HUES48 (cell line): ENCODE results near the gene UGT1A4.

Experiments used
- H3K27ac ChIP-seq: one replicate; pipeline ENCODE4 v1.7.0; 2013; ENCODE audit warnings: low read depth, low read length, inconsistent platforms
- H3K27me3 ChIP-seq: 2 replicates; pipeline ENCODE4 v1.6.1; 2013; ENCODE audit warnings: mild to moderate bottlenecking, low read length; ENCODE audit not compliant: control insufficient read depth, insufficient read depth
- H3K36me3 ChIP-seq: 2 replicates; pipeline ENCODE4 v1.6.1; 2013; ENCODE audit warnings: low read length; ENCODE audit not compliant: control insufficient read depth, insufficient read depth
- H3K4me1 ChIP-seq: 2 replicates; pipeline ENCODE4 v1.6.1; 2013; ENCODE audit warnings: mild to moderate bottlenecking, low read length; ENCODE audit not compliant: control insufficient read depth, insufficient read depth
- H3K4me3 ChIP-seq: 2 replicates; pipeline ENCODE4 v1.5.1; 2013; ENCODE audit warnings: mild to moderate bottlenecking, low read depth, low read length
- H3K9ac ChIP-seq: 2 replicates; pipeline ENCODE4 v1.6.1; 2013; ENCODE audit warnings: mild to moderate bottlenecking, low read depth, low read length, moderate library complexity
- H3K9me3 ChIP-seq: 2 replicates; pipeline ENCODE4 v1.6.1; 2013; ENCODE audit warnings: low read length; ENCODE audit not compliant: control insufficient read depth, insufficient read depth

Gene UGT1A4

DNA sequence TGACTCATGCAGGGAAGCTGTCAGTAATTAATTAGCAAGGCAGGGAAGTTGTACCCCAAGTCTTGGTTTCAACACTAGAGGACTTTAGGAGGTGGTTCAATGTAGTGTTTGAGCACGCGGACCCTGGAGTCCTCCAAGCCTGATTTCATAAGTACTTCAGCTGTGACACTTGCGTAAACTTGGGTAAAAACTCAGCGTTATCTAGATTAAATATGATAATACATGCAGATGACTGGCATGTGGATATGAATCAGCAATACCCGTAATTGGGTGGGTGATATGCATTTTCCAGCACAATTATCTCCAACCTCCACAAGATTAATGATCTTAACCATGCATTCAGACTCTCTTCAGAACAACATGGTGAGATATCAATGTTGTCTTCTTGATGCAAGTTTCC, 31.6 kb upstream of the UGT1A4 start:
- H3K4me1 ChIP-seq = peaks cover 3% of the 10 kb centered on the region; the same call in 1 of the 2 replicates
- H3K9ac ChIP-seq = no peak overlapping the region
- no peaks in the 10 kb centered on the region for H3K9me3 ChIP-seq
- H3K27ac ChIP-seq = no peak overlapping the region
- no peak overlapping the region for H3K4me3 ChIP-seq
- H3K27me3 ChIP-seq = no peaks in the 10 kb centered on the region
- H3K36me3 ChIP-seq = no peaks in the 10 kb centered on the region

DNA sequence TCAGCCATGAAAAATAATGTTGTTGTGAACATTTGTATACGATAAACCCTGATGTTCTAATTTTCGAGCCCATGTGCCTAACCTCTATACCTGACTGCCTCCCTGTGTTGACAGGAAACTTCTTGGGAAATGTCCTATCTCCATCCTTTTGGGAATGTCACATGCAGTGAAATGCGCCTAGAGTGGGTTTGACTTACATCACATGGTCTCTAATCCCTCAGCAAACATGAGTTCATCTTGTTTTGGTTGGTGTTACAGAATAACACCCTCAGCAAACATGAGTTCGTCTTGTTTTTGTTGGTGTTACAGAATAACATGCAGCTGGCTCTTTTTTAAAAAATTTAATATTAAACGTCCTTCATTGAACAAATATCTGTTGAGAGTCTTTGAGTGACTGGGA, 30.2 kb upstream of the UGT1A4 start:
- H3K27me3 ChIP-seq = no peaks in the 10 kb centered on the region
- H3K4me1 ChIP-seq = peaks cover 3% of the 10 kb centered on the region; the same call in 1 of the 2 replicates
- H3K36me3 ChIP-seq = no peaks in the 10 kb centered on the region
- H3K27ac ChIP-seq = no peak overlapping the region
- no peak overlapping the region for H3K4me3 ChIP-seq
- no peak overlapping the region for H3K9ac ChIP-seq
- no peaks in the 10 kb centered on the region for H3K9me3 ChIP-seq

DNA sequence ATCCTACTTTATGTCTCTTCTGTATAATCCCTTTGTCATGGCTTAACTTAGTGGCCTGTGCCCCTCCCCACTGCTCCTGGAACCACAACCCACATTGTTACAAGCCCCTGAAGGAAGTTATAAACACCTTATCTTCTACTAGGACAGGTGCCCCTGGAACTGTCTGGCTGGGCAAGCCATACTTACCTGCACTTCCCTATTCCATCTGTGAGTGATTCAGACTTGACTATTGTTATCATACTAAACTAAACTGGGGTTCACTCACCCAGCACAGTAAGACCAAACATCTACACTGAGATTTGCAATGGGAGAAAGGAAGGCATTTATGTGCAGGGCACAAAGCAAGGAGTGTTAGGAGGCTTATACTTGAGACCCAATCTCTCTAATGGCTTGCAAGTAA, 29.5 kb upstream of the UGT1A4 start:
- no peak overlapping the region for H3K9ac ChIP-seq
- no peak overlapping the region for H3K27ac ChIP-seq
- peaks cover 3% of the 10 kb centered on the region; the same call in 1 of the 2 replicates for H3K4me1 ChIP-seq
- H3K4me3 ChIP-seq = no peak overlapping the region
- H3K36me3 ChIP-seq = no peaks in the 10 kb centered on the region
- no peaks in the 10 kb centered on the region for H3K9me3 ChIP-seq
- H3K27me3 ChIP-seq = no peaks in the 10 kb centered on the region

DNA sequence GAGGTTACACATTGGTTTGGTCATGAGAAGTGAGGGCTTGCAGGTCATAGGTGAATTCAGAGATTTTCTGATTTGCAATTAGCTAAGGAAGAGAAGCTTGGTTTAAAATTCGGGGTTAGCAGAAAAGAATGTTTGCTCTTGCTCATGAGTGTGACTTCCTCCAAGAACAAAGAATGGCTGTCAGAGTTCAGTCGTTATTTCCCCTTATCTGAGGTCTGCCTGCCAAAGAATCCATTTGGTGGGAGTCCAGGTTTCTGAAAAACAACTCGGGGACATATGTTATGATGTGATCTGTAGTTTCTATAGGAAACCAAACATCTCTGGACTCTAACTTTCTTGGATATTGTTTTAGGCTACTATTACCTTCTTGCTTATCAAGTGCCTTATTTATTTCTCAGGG, 29.0 kb upstream of the UGT1A4 start:
- Histone ChIP-seq H3K36me3 (no peaks in the 10 kb centered on the region), H3K9ac (no peak overlapping the region), H3K4me3 (no peak overlapping the region), H3K4me1 (peaks cover 3% of the 10 kb centered on the region; the same call in 1 of the 2 replicates), H3K9me3 (no peaks in the 10 kb centered on the region), H3K27ac (no peak overlapping the region), H3K27me3 (no peaks in the 10 kb centered on the region)

DNA sequence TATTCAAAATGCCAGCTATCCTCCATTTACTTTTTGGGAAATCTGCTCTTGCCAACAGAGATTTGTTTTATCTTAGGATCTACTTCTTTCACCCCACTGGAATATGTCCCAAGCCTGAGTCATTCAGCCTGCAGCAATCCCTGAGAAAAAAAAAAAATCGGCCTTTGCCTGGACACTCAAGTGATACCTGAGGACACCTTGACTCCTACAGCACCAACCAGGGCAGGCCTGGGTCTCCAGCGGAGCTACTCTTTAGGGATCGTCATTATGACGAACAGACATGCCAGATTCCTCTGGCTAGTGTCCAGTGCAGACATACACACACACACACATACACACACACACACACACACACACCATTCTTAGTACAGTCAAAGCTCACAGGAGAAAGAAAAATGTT, 28.1 kb upstream of the UGT1A4 start:
- Histone ChIP-seq H3K4me3 (no peak overlapping the region), H3K36me3 (no peaks in the 10 kb centered on the region), H3K9ac (no peak overlapping the region), H3K4me1 (peaks cover 3% of the 10 kb centered on the region; the same call in 1 of the 2 replicates), H3K9me3 (no peaks in the 10 kb centered on the region), H3K27ac (no peak overlapping the region), H3K27me3 (no peaks in the 10 kb centered on the region)

DNA sequence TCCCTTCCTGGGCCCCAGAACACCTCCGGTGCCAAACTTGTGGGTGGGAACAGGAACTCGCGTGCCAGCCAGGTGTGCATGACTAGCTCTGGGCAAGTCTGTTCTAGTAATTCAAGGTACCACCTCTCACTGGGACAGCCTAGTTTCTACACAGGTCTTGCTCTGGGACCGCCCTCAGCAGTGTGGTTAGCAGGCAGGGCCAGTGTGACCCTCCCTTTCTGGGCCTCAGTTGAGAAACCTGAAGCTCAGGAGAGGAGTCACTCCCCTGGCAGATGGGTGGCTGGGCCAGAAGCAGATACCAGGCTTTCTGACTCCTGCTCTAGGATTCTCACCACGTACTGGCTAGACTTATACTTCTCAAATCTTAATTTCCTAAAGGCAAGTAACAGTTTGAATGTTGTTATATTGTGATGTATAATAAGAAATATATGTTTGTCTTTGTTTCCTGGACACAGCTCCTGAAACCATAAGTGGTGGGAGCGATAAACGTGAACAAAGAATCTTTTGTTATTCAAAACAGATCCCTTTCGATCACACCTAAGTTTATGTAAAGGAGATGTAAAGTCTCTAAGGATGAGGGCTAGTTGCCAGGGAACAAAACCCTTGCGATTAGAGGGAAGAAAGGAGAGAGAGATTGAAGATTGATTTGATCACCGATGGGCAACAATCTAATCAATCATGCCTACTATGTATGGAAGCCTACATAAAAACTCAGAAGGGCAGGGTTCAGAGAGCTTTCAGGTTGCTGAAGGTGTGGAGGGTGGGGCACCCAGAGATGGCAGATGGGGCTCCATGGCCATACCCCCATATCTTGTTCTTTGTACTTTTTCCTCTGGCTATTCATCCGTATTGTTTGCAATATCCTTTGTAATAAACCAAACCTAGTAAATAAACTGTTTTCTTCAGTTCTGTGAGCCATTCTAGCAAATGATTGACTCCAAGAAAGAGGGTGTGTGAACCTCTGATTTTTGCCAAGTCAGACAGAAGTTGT, 26.8 kb upstream of the UGT1A4 start:
- Histone ChIP-seq H3K4me1 (peaks cover 3% of the 10 kb centered on the region; the same call in 1 of the 2 replicates), H3K27me3 (no peaks in the 10 kb centered on the region)

DNA sequence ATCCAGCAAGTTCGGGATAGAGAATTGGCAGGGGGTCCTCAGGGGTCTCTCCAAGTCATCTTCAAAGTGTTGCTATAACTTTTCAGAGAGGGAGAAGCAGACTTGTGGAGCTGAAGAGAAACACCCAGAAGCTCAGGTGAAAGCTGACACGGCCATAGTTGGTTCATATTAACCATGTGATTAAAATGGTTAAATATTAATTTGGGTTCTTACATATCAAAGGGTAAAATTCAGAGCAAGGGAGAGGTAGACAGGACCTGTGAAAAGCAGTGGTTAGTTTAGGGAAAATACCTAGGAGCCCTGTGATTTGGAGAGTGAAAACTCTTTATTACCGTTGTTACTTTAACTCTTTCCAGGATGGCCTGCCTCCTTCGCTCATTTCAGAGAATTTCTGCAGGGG, 25.9 kb upstream of the UGT1A4 start, which contains the start of gene UGT1A6:
Gene UGT1A6 (plus strand): TSS at position 243 of the 400 bp plus-strand sequence. CDS start 115 bp downstream, at position 358.
- Histone ChIP-seq H3K4me1 (peaks cover 3% of the 10 kb centered on the region; the same call in 1 of the 2 replicates), H3K36me3 (no peaks in the 10 kb centered on the region), H3K4me3 (no peak within 1 kb of the TSS), H3K9me3 (no peaks in the 10 kb centered on the region), H3K27me3 (no peaks in the 10 kb centered on the region), H3K27ac (no peak within 1 kb of the TSS), H3K9ac (no peak within 1 kb of the TSS)

More for the DNA sequence above, 26.8 kb upstream of the UGT1A4 start:
- no peak overlapping the region for H3K4me3 ChIP-seq
- no peak overlapping the region for H3K9ac ChIP-seq
- H3K36me3 ChIP-seq = no peaks in the 10 kb centered on the region
- H3K27ac ChIP-seq = no peak overlapping the region
- H3K9me3 ChIP-seq = no peaks in the 10 kb centered on the region

DNA sequence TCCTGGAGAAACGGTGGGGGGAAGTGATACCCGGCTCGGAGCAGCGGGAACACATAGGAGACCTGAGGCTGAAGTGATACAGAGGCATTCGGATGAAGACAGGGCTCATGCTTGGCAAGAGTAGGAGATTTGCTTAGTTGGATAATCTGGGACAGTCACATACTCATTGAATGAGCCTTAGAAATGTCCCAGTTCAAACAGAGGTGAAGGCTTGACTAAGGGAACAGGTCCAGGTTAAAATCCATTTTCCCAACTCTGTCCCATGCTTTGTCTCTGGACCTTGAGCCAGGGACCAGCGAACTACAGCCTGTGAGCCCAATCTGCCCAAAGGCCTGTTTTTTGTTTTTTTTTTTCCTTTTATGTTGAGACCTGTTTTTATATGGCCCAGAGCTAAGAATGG, 24.6 kb upstream of the UGT1A4 start:
- no peaks in the 10 kb centered on the region for H3K36me3 ChIP-seq
- no peak overlapping the region for H3K27ac ChIP-seq
- H3K27me3 ChIP-seq = no peaks in the 10 kb centered on the region
- no peak overlapping the region for H3K4me3 ChIP-seq
- H3K9me3 ChIP-seq = no peaks in the 10 kb centered on the region
- H3K4me1 ChIP-seq = peaks cover 1% of the 10 kb centered on the region; the same call in 1 of the 2 replicates
- no peak overlapping the region for H3K9ac ChIP-seq

DNA sequence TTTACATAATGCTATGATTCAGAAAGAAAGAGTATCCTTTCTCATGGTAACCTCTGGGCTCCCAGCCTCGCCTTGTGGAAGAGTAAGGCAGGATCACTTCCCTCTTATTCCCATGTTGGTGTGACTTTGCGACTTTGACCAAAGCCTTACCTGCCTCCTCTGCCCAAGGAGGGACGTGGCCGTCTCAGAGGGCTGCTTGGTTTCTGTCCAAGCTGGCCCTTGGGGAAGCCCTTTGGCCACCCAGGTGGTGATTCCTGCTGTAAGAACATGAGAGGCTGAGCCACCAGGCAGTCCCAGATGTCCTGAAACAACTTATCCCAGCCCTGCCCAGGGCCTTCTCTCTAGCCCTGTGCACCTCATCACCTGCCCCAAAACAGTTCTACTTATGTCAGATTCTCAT, 19.8 kb upstream of the UGT1A4 start:
- Histone ChIP-seq H3K36me3 (no peaks in the 10 kb centered on the region), H3K4me3 (no peak overlapping the region), H3K27me3 (no peaks in the 10 kb centered on the region), H3K9me3 (no peaks in the 10 kb centered on the region), H3K9ac (no peak overlapping the region), H3K4me1 (peaks cover 8% of the 10 kb centered on the region), H3K27ac (no peak overlapping the region)

DNA sequence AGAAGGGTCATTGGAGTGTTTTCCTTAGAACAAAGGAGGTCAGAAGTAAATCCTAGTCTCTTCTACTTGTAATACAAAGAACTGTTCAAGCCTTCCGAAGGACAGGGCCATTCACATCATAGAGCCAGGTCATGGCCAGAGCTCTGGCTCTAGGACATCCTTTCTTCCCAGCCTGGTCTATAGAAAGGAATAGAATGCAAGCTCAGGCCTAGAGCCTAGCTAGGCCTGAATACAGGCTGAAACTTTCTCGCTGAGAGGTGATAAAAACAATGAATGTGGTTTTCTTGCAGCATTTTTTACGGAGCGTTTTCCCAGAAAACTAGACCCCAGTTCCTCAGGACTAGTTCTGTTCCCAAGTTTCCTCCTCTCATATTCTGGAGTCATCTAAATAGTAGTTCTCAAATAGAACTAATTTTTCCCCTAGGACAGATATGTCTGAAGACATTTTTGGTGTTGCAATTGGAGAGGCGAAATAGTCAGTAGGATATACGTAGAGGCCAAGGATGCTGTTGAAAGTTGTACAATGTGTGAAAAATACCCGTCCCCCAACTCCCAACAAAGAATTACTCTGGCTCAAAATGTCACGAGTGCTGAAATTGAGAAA, 19.0 kb upstream of the UGT1A4 start:
- H3K9me3 ChIP-seq = no peaks in the 10 kb centered on the region
- no peaks in the 10 kb centered on the region for H3K27me3 ChIP-seq
- H3K4me3 ChIP-seq = no peak overlapping the region
- H3K36me3 ChIP-seq = no peaks in the 10 kb centered on the region
- peaks cover 8% of the 10 kb centered on the region for H3K4me1 ChIP-seq
- peak overlapping the region; percentile 60 for H3K27ac ChIP-seq
- H3K9ac ChIP-seq = peak overlapping the region; percentile 35; the same call in 1 of the 2 replicates
